ENCODE measurements around the gene SLC12A1.

SLC12A1 gene

GRCh38 chr15:48265135-48265534 lies 59.0 kb downstream of the SLC12A1 start:
- in situ Hi-C loops (cut with MboI; ENCODE audit: low sequenced_read_pairs) = no loop called here
- H3K36me3 ChIP-seq (replicated peaks) = no peaks in the 10 kb centered on the region
- H3K4me1 ChIP-seq = peaks cover 28% of the 10 kb centered on the region
- no peak for DNase-seq (ENCODE audit: low spot score in 2 of 2)
- H3K4me3 ChIP-seq = no peak overlapping the region
- no peaks in the 10 kb centered on the region for H3K9me3 ChIP-seq
- no peaks in the 10 kb centered on the region for H3K27me3 ChIP-seq (ENCODE audit: low read depth)

- Histone ChIP-seq H3K4me3 (no peak overlapping the region), H3K9me3 (no peaks in the 10 kb centered on the region), H3K27me3 (ENCODE audit: low read depth) (no peaks in the 10 kb centered on the region), H3K4me1 (peaks cover 28% of the 10 kb centered on the region), H3K36me3 (replicated peaks) (no peaks in the 10 kb centered on the region)
- DNase-seq (ENCODE audit: low spot score in 2 of 2) = no peak
- in situ Hi-C loops (cut with MboI; ENCODE audit: low sequenced_read_pairs) = no loop called here
Measured at GRCh38 chr15:48266024-48266689, 60.1 kb downstream of the SLC12A1 start.

DNA sequence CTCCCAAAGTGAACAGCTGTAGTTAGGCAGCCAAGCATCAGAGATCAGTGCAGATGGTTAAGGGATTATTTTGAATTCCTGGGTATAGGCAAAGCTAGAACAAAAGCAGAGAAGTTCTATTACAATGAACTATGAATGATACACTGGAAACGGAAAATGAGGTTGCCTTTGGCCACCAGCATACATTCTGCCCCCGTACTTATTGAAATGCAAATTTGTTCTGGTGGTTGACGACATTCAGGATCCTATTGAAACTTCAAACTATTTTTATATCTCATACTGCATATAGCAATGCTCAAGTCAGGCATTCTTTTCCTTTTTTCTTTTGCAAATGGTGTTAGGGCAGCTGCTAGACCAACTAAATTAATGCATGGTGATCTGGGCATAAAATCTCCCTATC lies 61.7 kb downstream of the SLC12A1 start:
- Histone ChIP-seq H3K36me3 (replicated peaks) (no peaks in the 10 kb centered on the region), H3K9me3 (no peaks in the 10 kb centered on the region), H3K27me3 (ENCODE audit: low read depth) (no peaks in the 10 kb centered on the region), H3K4me1 (peaks cover 28% of the 10 kb centered on the region), H3K4me3 (no peak overlapping the region)
- in situ Hi-C loops (cut with MboI; ENCODE audit: low sequenced_read_pairs) = no loop called here
- DNase-seq (ENCODE audit: low spot score in 2 of 2) = peak; percentile 67 to 97

DNA sequence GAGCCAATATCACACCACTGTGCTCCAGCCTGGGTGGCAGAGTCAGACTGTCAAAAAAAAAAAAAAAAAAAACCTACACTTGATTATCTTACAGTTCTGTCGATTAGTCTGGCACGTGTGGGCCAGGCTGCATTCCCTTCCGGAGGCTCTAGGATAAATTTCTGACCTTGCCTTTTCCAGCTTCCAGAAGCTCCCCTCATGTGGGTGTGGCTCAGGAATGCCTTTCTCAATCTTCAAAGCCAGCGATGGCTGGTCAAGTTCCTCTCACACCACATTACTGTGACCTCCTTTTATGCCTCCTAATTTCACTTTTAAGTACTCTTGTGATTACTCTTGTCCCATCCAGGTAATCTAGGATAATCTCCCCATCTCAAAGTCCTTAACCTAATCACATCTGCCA lies 66.9 kb downstream of the SLC12A1 start:
- in situ Hi-C loops (cut with MboI; ENCODE audit: low sequenced_read_pairs) = no loop called here
- no peaks in the 10 kb centered on the region for H3K27me3 ChIP-seq (ENCODE audit: low read depth)

DNA sequence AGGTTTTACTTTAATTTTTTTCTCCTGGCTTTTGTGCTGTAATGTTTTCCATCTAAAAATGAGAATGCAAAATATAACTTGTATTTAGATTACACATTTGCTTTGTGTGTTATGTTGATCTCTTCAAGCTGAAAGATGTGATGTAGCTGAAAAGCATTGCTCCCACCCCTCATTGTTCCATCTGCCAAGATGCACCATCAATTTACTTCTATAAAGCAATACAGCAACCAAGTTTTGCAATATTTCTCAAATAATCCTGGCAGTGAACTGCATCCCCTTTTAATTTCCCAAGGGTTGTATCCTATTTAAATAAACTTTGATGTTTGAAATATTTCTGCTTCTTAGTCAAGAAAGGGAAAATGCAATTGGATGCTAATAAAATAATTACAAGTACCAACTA lies 72.6 kb downstream of the SLC12A1 start:
- no peaks in the 10 kb centered on the region for H3K36me3 ChIP-seq (replicated peaks)
- DNase-seq (ENCODE audit: low spot score in 2 of 2) = no peak
- in situ Hi-C loops (cut with MboI; ENCODE audit: low sequenced_read_pairs) = loop anchor here (25.0 kb wide), 2 partner anchors 166 to 566 kb away; partner anchors contain the start of genes SEMA6D and SLC24A5
- H3K4me3 ChIP-seq = no peak overlapping the region
- H3K9me3 ChIP-seq = no peaks in the 10 kb centered on the region
- peaks cover 13% of the 10 kb centered on the region for H3K4me1 ChIP-seq
- H3K27me3 ChIP-seq (ENCODE audit: low read depth) = no peaks in the 10 kb centered on the region

More for the DNA sequence above, 66.9 kb downstream of the SLC12A1 start:
- DNase-seq (ENCODE audit: low spot score in 2 of 2) = no peak
- Histone ChIP-seq H3K4me3 (no peak overlapping the region), H3K9me3 (no peaks in the 10 kb centered on the region), H3K36me3 (replicated peaks) (no peaks in the 10 kb centered on the region), H3K4me1 (peaks cover 15% of the 10 kb centered on the region)

GRCh38 chr15:48279608-48280007 lies 73.5 kb downstream of the SLC12A1 start:
- Histone ChIP-seq H3K36me3 (replicated peaks) (no peaks in the 10 kb centered on the region), H3K27me3 (ENCODE audit: low read depth) (no peaks in the 10 kb centered on the region), H3K9me3 (no peaks in the 10 kb centered on the region), H3K4me3 (no peak overlapping the region), H3K4me1 (peaks cover 13% of the 10 kb centered on the region)
- DNase-seq (ENCODE audit: low spot score in 2 of 2) = no peak
- in situ Hi-C loops (cut with MboI; ENCODE audit: low sequenced_read_pairs) = loop anchor here (25.0 kb wide), 2 partner anchors 167 to 567 kb away; partner anchors contain the start of genes SEMA6D and SLC24A5

DNA sequence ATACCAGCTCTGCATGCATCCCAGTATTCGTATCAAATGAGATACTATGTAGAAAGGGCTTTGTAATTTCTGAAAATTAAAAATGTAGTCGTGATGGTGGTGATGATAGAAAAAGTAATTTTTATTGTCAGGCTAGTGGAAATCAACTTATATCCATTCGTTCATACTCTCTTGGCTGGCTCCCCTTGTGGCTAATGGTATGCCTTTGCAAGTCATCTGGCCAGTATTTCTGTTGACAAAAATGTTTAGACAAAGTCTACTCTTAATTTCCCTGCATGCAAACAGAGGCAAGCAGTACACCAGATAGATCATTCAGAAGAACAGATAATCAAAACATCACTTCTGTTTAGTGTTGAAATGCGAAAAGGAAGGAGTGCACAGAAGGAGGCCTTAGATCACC lies 75.6 kb downstream of the SLC12A1 start:
- peaks cover 17% of the 10 kb centered on the region for H3K4me1 ChIP-seq
- no peak overlapping the region for H3K4me3 ChIP-seq
- no peaks in the 10 kb centered on the region for H3K27me3 ChIP-seq (ENCODE audit: low read depth)
- in situ Hi-C loops (cut with MboI; ENCODE audit: low sequenced_read_pairs) = loop anchor here (25.0 kb wide), 2 partner anchors 169 to 569 kb away; partner anchors contain the start of genes SEMA6D and SLC24A5
- no peaks in the 10 kb centered on the region for H3K36me3 ChIP-seq (replicated peaks)
- DNase-seq (ENCODE audit: low spot score in 2 of 2) = no peak
- H3K9me3 ChIP-seq = no peaks in the 10 kb centered on the region

DNA sequence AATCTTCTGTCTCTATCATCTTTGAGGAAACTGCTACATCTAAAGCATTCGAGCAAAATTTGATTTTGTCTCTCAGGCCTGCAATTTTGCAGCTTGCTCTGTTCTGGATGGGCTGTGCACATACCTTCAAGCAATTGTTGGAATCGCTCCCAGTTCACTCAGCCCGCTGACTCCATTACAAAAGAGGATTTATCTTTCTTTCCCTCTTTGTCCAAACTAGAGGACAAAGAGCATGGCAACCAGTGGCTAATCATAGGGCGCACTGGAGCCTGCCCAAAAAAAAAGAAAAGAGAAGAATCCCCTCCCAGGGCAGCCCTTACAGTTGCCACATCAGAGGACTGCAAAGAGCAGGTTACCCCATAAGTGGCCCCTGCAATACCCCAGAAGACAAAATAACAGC lies 76.1 kb downstream of the SLC12A1 start:
- in situ Hi-C loops (cut with MboI; ENCODE audit: low sequenced_read_pairs) = loop anchor here (25.0 kb wide), 2 partner anchors 170 to 570 kb away; partner anchors contain the start of genes SEMA6D and SLC24A5
- peaks cover 17% of the 10 kb centered on the region for H3K4me1 ChIP-seq
- no peak overlapping the region for H3K4me3 ChIP-seq
- no peaks in the 10 kb centered on the region for H3K9me3 ChIP-seq
- H3K27me3 ChIP-seq (ENCODE audit: low read depth) = no peaks in the 10 kb centered on the region
- H3K36me3 ChIP-seq (replicated peaks) = no peaks in the 10 kb centered on the region
- DNase-seq (ENCODE audit: low spot score in 2 of 2) = peak; percentile 72 to 80

GRCh38 chr15:48283396-48284145 lies 77.5 kb downstream of the SLC12A1 start:
- peak in 1 of 2 experiments; percentile 30 for DNase-seq (ENCODE audit: low spot score in 2 of 2)
- Histone ChIP-seq H3K27me3 (ENCODE audit: low read depth) (no peaks in the 10 kb centered on the region), H3K9me3 (no peaks in the 10 kb centered on the region), H3K4me3 (no peak overlapping the region), H3K4me1 (peaks cover 17% of the 10 kb centered on the region), H3K36me3 (replicated peaks) (no peaks in the 10 kb centered on the region)
- in situ Hi-C loops (cut with MboI; ENCODE audit: low sequenced_read_pairs) = loop anchor here (25.0 kb wide), 2 partner anchors 171 to 571 kb away; partner anchors contain the start of genes SEMA6D and SLC24A5

- H3K4me3 ChIP-seq = peak overlapping the region; percentile 9; the same call in 1 of the 2 replicates
- in situ Hi-C loops (cut with MboI; ENCODE audit: low sequenced_read_pairs) = loop anchor here (25.0 kb wide), 2 partner anchors 173 to 573 kb away; partner anchors contain the start of genes SEMA6D and SLC24A5
- no peaks in the 10 kb centered on the region for H3K36me3 ChIP-seq (replicated peaks)
- no peaks in the 10 kb centered on the region for H3K9me3 ChIP-seq
- H3K27me3 ChIP-seq (ENCODE audit: low read depth) = no peaks in the 10 kb centered on the region
- H3K4me1 ChIP-seq = peaks cover 17% of the 10 kb centered on the region
- DNase-seq (ENCODE audit: low spot score in 2 of 2) = peak; percentile 71 to 80
Measured at GRCh38 chr15:48285329-48286214, 79.5 kb downstream of the SLC12A1 start.

DNA sequence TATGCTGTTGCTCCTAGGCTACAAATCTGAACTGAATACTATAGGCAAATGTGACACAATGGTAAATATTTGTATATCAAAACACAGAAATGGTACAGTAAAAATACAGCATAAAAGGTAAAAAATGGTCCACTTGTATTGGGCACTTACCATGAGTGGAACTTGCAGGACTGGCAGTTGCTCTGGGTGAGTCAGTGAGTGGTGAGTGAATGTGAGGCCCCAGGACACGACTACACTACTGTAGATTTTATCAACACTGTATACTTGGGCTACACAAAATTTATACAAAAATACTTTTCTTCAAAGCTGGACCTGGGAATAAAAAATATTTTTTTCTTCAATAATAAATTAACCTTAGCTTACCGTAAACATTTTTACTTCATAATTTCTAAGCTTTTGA lies 83.5 kb downstream of the SLC12A1 start:
- Histone ChIP-seq H3K36me3 (replicated peaks) (no peaks in the 10 kb centered on the region), H3K4me3 (no peak overlapping the region), H3K4me1 (peaks cover 4% of the 10 kb centered on the region; the same call in 1 of the 2 replicates), H3K27me3 (ENCODE audit: low read depth) (no peaks in the 10 kb centered on the region), H3K9me3 (no peaks in the 10 kb centered on the region)
- DNase-seq (ENCODE audit: low spot score in 2 of 2) = no peak
- in situ Hi-C loops (cut with MboI; ENCODE audit: low sequenced_read_pairs) = loop anchor here (25.0 kb wide), 2 partner anchors 177 to 577 kb away; partner anchors contain the start of genes SEMA6D and SLC24A5

DNA sequence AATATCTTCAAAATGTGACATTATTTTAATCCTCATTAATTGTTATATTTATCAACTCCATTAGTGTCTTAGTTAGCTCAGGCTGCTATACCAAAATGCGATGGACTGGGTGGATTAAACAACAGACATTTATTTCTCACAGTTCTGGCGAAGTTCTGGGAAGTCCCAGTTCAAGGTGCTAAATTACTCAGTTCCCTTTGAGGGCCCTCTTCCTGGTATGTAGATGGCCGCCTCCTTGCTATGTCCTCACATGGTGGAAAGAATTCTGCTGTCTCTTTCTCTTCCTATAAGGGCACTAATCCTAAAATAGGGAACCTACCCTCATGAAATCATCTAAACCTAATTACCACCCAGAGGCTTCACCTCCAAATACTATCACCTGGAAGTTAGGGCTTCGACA lies 86.4 kb downstream of the SLC12A1 start:
- H3K4me1 ChIP-seq = no peaks in the 10 kb centered on the region
- DNase-seq (ENCODE audit: low spot score in 2 of 2) = no peak
- in situ Hi-C loops (cut with MboI; ENCODE audit: low sequenced_read_pairs) = loop anchor here (25.0 kb wide), 2 partner anchors 180 to 580 kb away; partner anchors contain the start of genes SEMA6D and SLC24A5
- no peaks in the 10 kb centered on the region for H3K9me3 ChIP-seq
- no peaks in the 10 kb centered on the region for H3K27me3 ChIP-seq (ENCODE audit: low read depth)
- H3K36me3 ChIP-seq (replicated peaks) = no peaks in the 10 kb centered on the region
- H3K4me3 ChIP-seq = no peak overlapping the region

- DNase-seq (ENCODE audit: low spot score in 2 of 2) = no peak
- Histone ChIP-seq H3K9me3 (no peaks in the 10 kb centered on the region), H3K36me3 (replicated peaks) (no peaks in the 10 kb centered on the region), H3K27me3 (ENCODE audit: low read depth) (no peaks in the 10 kb centered on the region), H3K4me1 (peaks cover 20% of the 10 kb centered on the region), H3K4me3 (no peak overlapping the region)
- in situ Hi-C loops (cut with MboI; ENCODE audit: low sequenced_read_pairs) = loop anchor here (25.0 kb wide), 2 partner anchors 185 to 585 kb away; partner anchors contain the start of genes SEMA6D and SLC24A5
Measured at GRCh38 chr15:48297668-48298067, 91.6 kb downstream of the SLC12A1 start.

All from HAP-1 (cell line).